Left ventricle myocardium superior (tissue), 1 donor: ENCODE measurements around the gene RAMP3. TPM values are rescaled to one million over a fixed set of nuclear protein-coding genes. Genes with fewer than 3 reads are reported as not detected.

Source experiments
- ATAC-seq: fragments of 200-7000 bp; cut with Tn5 transposase; one replicate; pipeline ENCODE4 v1.9.1; 2020; ENCODE audit warnings: mild to moderate bottlenecking, moderate library complexity
- DNase-seq: peaks from one replicate; pipeline ENCODE4 v3.0.0-alpha.2; 2020
- intact Hi-C: fragments of 100-400 bp; cut with micrococcal nuclease; formaldehyde crosslinking; loops from one replicate; pipeline ENCODE4 v1.11.0; 2022
- total RNA-seq: library from RNA; stranded (reverse); fragmentation: NEBNext Ultra II Directional; extraction: Animal tissue kit (Norgen Biotek cat#: 25700); gene quantifications from one replicate; pipeline ENCODE4 v1.2.1, GENCODE V29; 2021
- donor health status: DM: no; HTN: yes; CAD: no; lungs with severe emphysema.

The RAMP3 gene
- total RNA-seq, 1 donor from 2014 or later: 36.0 TPM

DNA sequence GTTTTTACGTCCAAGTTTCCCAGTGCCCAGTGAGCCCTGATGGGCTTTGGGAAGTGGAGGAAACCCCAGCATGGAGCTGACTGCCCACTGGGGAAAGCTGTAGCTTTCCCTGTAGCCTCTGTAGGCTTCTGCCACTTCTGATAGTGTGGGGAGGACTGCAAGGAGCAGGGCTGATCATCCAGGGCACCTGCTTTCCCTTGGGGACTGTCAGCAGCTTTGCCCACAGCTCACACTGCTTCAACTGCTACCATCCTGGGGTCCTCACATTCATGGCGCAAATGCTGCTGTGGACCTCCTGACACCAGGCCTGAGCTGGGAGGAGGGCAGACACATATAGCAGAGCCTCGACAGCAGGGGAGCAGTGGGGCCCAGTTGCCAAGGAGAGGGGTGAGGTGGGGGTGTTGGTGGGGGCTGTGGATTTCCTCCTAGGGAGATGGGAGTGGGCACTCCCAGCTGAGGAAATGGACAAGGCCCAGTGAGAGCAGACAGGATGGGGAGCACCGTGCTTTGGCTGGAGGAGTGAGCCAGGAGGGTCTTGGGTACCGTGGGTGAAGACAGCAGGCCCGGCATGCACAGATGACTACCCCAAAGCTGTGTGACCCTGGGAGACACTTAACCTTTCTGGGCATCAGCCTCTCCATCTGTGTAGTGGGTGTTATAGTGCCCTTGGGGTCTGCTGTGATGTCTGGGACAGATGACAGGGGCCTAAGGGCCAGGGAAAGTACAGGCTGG is 16.2 kb downstream of the RAMP3 start:
- ATAC-seq: no peak
- intact Hi-C loops: no loop called here
- DNase-seq: peak; percentile 15

DNA sequence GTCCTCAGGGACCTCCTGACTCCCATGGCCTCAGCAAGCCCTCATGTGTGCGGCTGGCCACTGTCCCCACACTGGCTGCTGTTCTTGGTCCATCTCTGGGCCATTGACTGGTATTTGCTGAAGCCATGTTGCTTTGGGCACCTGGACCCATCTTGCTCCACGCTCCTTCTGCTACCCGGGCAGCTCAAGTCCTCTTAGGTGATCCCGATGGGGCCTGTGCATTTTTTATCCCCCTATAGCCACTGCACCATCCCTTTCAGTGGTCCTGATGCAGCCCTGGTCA is 16.7 kb downstream of the RAMP3 start:
- DNase-seq: peak; percentile 12
- no peak for ATAC-seq
- intact Hi-C loops: no loop called here

DNA sequence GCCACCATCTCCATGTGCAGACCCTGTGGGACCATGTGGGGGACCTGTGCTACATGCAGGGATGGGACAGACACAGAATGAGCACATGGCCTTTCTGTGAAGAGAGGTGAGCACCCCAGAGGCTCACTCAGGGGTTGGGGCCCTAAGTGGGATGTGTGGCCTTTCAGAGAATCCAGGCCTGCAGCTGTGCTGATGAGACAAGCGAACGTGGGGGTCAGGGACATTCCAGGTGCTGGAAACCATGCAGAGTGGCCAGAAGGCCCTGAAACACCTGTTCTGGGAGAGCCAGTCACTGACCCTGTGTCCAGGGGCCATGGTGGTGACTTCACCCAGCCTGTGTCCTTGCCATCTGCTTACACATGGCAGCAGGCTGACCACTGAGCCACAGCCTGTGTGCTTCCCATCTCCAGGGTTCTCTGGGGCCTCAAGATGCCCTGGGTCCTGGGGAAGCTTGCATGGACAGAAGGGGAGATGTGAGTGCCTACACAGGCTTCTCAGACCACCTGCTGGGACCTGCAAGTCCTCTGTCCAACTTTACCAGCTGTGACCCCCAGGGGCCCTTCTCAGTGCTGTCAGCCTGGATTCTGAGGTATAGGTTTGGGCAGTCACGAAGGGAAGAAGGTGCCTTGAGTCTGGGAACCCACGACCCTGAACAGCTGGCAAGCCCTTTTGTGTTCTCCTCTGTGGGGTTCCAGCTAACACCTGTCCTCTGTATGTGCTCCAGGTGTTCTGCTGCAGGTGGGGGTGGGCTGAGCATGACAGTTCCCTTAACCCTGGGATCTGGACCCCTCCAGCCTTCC is 17.6 kb downstream of the RAMP3 start:
- intact Hi-C loops: no loop called here
- ATAC-seq (no peak), DNase-seq (peak; percentile 11)

DNA sequence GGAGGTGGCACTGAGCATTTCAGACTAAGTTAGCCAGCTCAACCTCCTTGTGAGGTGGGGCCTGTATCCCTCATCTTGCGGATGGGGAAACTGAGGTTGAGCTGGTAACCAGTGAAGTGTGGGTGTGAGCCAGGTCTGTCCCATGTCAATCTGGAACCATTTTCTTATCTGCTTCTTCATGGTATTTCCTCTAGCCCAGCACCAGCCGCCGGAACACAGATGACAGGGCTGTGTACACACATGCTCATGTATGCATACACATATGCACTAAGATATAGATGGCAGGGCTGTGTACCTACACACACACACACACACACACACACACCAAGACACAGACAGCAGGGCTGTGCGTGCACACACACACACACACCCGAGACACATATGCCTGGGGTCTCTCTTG is 18.5 kb downstream of the RAMP3 start:
- intact Hi-C loops: no loop called here
- ATAC-seq (no peak), DNase-seq (peak; percentile 4)

DNA sequence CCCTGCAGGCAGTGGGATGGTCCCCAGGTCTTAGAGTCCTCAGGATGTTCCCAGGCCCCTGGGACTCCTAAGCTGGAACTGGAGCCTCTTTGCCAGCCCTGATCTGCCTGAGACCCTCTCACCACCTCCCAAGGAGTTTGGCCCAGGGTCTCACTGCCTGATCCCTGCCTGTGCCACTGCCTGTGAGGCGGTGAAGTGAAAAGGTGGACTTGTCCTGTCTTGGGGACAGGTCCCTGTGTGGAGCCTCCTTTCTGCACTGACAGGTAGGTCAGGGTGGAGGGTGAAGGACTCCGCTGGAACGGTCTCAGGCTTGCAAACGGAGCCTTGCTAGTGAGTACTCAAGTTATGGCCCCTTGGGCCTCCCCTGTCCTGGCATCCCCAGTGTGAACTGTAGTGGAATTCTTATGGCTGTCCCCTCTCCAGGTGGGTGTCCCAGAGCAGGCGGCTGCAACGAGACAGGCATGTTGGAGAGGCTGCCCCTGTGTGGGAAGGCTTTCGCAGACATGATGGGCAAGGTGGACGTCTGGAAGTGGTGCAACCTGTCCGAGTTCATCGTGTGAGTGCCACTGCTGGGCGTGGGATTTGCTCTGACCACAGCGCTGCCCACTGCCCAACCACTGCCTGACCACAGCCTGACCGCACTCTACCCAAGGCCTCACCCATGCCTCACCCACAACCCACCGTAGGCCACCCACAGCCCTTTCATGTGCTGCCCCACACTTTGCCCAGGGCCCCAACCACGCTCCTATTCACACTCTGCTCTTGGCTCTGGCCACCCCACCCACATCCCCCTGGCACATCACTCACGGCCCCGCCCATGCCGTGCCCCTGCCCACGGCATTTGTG is 19.5 kb downstream of the RAMP3 start:
- ATAC-seq: no peak
- intact Hi-C loops: no loop called here
- peak; percentile 21 for DNase-seq

DNA sequence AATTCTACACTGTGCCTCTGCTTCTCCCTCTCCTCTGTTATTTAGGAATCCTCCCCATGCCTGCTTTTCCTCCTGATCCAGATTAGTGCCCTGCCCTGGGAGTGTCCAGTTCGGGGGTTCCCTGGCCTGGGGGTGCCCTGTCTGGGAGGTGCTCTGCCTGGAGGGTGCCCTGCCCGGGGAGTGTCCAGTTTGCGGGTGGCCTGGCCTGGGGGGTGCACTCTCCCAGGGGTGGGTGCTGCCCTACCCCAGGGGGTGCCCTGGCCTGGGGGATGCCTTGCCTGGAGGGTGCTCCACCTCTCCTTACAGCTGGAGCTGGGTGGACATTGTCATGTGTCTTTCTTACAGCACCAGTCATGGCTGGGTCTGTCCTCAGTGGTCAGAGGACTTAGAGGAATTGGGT is 20.2 kb downstream of the RAMP3 start:
- DNase-seq (peak; percentile 7), ATAC-seq (no peak)
- intact Hi-C loops: no loop called here

DNA sequence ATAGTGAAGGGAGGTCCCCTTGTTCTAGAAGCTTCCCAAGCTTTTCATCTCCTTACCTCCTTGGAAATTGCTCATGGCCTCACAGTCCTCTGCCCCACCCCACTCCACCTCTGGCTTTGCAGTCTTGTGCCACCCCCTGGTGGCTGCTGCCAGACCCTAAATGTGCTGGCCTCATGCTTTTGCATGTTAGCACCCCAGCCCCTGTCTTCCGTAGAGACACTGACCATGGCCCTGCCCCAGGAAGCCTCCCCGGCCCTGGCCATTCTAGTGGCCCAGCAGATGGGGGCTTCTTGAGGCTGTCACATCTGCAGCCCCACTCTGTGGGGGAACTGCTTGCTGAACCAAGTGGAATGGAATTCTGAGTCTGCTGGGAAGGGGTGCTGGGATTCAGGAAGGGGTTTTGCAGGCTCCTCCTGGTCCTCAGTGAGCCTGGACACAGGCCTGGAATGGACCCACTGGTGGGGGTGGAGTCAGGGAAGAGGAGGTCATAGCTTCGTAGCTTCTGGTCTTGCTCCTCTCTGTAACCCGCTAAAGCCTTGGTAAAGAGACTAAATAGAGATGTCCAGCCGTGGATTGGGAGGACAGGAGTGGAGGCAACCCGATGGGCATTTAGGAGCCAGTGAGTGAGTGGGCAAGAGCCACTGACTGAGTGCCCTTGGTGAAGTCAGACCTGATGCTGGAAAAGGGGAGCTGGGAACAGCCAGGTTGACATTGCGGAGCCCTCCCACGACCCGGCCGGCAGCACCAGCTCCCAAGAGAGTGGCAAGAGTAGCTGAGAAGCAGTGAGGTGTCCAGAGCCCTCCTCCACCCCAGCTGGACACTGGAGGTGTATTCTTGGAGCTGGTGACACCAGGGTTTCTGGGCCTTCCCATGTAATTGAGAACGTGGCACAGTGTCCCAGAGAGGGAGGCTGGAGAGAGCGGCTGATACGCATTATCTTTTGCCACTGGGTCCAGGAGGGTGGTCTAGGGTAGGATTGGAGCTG is 20.9 kb downstream of the RAMP3 start:
- intact Hi-C loops: no loop called here
- DNase-seq (peak; percentile 15), ATAC-seq (no peak)

DNA sequence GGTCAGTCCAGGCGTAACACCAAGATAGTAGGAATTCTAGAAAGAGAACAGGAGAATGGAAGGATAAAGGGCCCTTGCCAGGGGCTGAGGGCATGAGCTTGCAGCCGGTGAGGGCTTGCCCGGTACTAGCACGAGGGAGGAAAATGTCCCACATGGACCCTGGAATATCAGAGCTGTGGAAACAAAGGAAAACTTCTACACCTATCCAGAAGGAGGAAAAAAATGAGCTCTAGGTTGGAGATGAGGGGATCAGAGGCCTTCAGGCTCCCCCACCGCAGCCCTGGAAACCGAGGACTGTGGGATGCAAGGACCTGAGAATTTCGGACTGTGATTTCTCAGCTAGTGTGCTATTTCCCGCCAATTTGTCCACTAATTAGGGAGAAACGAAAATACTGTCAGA is 22.1 kb downstream of the RAMP3 start:
- DNase-seq: no peak

DNA sequence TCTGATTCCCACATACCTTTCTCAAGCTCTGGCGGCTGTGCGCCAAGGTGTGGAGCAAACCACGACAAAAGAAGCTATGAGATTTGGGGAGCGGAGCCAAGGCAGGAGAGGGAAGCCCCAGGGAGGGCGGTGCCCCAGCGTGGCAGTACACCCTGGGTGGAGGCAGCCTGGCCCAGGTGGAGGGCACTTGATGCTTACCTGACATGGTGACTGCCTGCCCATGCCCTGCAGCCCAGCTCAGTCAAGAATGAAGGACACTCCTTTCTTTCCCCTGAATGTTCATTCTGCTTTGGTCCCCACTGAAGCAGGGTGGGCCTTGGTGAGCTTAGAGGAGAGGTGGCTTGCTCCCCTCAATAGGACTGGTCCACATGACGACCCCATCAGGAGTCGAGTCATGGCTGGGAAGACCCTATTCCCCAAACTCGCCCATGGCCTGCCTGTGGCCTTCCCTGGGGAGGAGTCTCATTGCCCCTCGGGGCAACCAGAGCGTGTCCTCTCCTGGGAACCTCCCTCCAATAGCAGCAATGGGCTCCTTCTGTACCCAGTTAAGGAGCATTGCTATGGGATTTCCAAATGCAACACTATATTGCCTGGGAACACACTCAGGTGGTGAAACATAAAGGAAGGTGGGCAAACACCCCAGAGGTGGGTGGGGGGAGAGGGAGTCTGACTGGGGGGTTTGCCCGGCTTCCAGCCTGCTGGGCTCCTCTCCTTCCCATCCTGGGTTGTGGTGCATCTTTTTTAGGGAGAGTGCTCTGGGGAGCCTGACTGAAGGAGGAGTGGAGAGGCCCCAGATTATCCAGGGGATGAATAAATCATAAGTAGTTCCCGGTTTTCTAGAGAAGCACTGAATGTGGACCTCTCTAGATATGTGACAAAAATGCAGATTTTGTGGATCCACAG is 22.7 kb downstream of the RAMP3 start:
- intact Hi-C loops: no loop called here
- ATAC-seq: no peak
- DNase-seq: peak; percentile 28

More for the DNA sequence above, 22.1 kb downstream of the RAMP3 start:
- intact Hi-C loops: no loop called here
- ATAC-seq: no peak

DNA sequence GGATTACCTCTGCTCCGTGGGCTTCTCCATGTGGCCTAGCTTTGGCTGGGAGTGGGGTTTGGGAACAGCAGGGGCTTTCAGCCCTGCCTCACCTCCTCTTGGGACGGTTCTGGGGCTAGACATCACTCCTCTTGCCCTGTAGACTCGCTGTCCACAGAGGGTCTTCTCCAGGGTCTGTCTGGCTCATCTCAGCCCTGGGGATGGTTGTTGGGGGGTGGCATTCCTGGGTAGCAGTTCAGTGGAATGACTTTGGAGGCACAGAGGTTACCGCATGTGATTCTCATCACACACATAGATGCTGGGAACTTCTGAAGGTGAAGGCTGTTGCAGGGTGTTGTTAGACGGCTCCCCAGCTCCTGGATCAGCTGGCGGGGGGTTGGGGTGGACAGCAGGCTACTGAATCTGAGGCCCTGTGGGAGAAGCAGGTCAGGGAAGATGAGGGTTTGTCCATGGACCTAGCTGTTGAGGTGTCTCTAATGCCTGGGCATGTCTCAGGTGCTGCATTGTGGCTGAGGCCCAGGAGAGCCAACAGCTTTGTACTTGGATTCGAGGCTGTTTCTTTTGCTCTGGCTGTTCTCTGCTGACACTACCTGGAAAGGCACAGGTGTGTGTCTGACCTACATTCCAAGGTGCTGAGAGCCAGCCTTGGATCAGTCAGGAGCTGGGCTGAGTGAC is 23.8 kb downstream of the RAMP3 start:
- no peak for DNase-seq
- no peak for ATAC-seq
- intact Hi-C loops: no loop called here

DNA sequence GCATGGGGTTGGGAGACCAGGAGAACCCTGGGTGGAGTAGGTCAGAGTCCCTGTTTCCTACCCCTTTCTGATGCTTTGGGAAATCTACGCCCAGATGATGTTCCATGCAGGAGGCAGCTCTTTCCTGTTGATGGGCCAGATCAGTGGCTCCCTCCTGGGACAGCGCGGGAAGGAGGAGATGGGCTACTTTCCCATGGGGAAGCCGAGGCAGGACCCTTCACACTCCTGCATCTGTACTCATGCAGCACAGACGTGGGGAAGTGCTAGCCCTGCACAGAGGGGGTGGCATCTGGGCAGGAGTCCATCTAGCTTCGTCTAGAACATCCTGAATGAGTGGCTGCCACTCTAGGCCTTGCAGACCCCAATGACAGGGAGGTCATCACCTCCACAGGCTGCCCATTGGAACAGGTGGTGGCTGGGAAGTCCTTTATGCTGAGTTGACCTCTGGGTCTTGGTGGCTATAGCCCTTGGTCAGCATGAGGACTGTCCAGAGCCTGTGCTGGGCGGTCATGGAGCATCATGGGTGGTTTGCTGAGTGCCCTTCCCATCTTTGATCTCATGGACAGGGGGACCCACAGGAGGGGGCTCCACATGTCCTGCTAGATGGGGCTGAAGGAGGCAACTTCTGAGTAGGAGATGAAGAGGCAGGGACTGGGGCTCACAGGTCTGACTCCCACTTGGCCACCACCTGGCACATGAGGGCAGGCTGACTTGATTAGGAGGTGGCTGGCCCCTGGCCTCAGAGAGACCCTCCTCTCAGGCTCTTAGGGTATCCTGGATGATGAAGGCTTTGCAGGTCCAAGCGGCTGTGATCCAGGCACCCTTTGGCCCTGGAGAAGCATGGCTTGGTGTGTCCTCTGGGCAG is 24.6 kb downstream of the RAMP3 start:
- intact Hi-C loops: no loop called here
- ATAC-seq (no peak), DNase-seq (no peak)

DNA sequence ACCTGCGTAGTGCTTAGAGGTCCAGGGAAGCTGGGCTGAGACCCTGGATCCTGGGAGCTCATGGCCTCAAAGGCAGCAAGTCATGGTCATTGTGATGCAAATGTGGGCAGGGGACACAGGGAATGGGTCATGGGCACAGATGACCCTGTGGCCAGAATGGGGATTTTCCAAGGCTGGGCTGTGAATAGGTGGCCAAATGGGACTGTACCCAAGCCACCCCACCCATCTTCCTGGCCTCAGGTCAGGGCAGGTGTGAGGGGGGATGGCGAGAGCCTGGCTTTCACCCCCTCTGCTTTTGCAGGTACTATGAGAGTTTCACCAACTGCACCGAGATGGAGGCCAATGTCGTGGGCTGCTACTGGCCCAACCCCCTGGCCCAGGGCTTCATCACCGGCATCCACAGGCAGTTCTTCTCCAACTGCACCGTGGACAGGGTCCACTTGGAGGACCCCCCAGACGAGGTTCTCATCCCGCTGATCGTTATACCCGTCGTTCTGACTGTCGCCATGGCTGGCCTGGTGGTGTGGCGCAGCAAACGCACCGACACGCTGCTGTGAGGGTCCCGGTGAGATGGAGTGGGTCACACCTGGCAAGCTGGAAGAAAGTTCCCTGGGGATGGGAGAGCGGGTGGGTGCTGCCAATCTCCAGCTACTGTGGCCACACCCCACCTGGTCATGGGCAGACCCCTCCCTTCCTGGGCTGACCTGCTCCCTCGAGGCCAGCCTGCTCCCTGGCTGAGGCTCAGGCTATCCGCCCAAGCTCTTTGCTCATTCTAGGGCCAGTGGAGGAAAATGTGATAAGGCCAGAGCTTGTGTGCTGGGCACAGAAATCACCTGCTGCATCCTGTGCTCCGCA is 25.5 kb downstream of the RAMP3 start:
- DNase-seq: no peak

DNA sequence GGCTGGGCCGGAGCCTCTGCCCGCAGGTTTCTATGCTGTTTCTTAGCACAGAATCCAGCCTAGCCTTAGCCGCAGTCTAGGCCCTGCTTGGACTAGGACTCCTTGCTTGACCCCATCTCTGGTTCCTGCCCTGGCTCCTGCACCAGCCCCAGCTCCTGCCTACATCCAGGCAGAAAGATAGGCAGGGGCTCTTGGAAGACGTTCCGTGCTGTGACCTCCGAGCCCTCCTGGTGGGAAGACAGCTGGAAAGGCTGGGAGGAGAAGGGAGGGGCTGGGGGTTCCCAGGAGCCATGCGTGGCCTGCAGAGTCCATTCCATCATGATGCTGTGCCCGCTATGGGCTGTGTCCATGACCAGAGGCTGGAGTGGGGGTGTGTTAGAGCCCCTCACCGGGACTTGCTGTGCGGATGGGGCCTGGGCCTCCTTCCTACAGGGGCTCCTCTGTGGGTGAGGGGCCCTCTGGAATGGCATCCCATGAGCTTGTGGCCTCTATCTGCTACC is 26.2 kb downstream of the RAMP3 start:
- DNase-seq: no peak

More for the DNA sequence above, 25.5 kb downstream of the RAMP3 start:
- intact Hi-C loops: no loop called here
- no peak for ATAC-seq

DNA sequence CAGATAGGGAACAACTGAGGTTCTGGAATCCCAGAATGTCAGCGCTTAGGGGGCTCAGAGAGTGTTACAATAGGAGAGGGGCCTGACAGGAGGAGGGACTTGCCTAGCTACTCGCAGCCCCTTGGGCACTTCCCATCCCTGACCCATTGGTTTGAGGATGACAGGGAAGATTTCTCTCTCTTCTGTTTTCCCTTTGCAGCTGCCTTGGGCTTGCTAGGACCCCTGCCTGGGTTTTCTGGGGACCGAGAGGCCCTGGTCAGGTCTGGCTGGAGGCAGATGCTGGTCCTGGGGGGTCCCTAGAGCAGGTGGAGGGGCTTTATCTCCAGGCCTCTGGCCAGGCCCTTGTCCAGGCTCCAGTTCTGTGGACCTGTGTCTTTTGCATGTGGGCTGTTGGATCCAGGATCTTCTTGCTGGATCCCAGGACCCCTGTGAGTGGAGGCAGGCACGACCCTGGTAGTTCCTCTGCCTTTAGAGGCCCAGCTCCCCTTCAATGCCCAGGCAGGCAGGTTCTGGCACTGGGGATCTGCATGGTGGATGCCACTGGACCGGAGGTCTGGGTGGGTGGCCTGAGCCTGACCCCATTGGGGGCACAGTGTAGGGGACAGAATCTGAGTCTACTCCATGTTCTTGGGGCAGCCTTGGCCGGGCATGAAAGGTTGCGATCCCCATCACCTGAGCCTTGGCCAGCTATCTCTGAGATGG is 26.9 kb downstream of the RAMP3 start:
- ATAC-seq (no peak), DNase-seq (no peak)
- intact Hi-C loops: no loop called here

More for the DNA sequence above, 26.2 kb downstream of the RAMP3 start:
- intact Hi-C loops: no loop called here
- no peak for ATAC-seq
